H9 (cell line): ENCODE measurements around the gene ZFP91. TPM values are rescaled to one million over a fixed set of nuclear protein-coding genes. Genes with fewer than 3 reads are reported as not detected.

Source experiments
- DNase-seq: peaks from one replicate; pipeline ENCODE4 v3.0.0-alpha.2; 2017
- H2AFZ ChIP-seq: one replicate; pipeline ENCODE4 v1.6.1; 2013; ENCODE audit warnings: mild to moderate bottlenecking, low read length, control low read depth, moderate library complexity
- H2AK5ac ChIP-seq: 2 replicates; pipeline ENCODE4 v1.6.1; 2013; ENCODE audit warnings: low read length, control low read depth, mixed read lengths; ENCODE audit not compliant: insufficient read length
- H2BK120ac ChIP-seq: one replicate; pipeline ENCODE4 v1.6.1; 2013; ENCODE audit warnings: low read depth, mild to moderate bottlenecking, low read length, control low read depth, inconsistent platforms; ENCODE audit not compliant: poor library complexity, severe bottlenecking
- H2BK12ac ChIP-seq: 2 replicates; pipeline ENCODE4 v1.6.1; 2013; ENCODE audit warnings: low read length, control low read depth, mixed read lengths, low read depth; ENCODE audit not compliant: insufficient read length
- H2BK15ac ChIP-seq: 2 replicates; pipeline ENCODE4 v1.6.1; 2013; ENCODE audit warnings: low read depth, low read length, control low read depth
- H2BK20ac ChIP-seq: one replicate; pipeline ENCODE4 v1.6.1; 2013; ENCODE audit warnings: low read depth, mild to moderate bottlenecking, low read length, control low read depth, inconsistent platforms; ENCODE audit not compliant: poor library complexity, severe bottlenecking
- H2BK5ac ChIP-seq: 2 replicates; pipeline ENCODE4 v1.6.1; 2013; ENCODE audit warnings: low read length, control low read depth, mixed read lengths; ENCODE audit not compliant: insufficient read length
- H3K14ac ChIP-seq: 2 replicates; pipeline ENCODE4 v1.6.1; 2013; ENCODE audit warnings: low read length, control low read depth; ENCODE audit not compliant: insufficient read depth
- H3K18ac ChIP-seq: 2 replicates; pipeline ENCODE4 v1.6.1; 2013; ENCODE audit warnings: low read depth, mild to moderate bottlenecking, mixed read lengths, low read length, control low read depth; ENCODE audit not compliant: insufficient read length
- H3K23ac ChIP-seq: 2 replicates; pipeline ENCODE4 v1.6.1; 2013; ENCODE audit warnings: low read length, control low read depth, mixed read lengths, low read depth; ENCODE audit not compliant: insufficient read length
- H3K23me2 ChIP-seq: 2 replicates; pipeline ENCODE4 v1.6.1; 2013; ENCODE audit warnings: low read depth, mild to moderate bottlenecking, mixed read lengths, low read length, control low read depth; ENCODE audit not compliant: insufficient read length, poor library complexity, severe bottlenecking
- H3K27ac ChIP-seq: 2 replicates; pipeline ENCODE4 v1.5.1; 2013; ENCODE audit warnings: low read length, control low read depth, mixed read lengths, low read depth; ENCODE audit not compliant: insufficient read length
- H3K27me3 ChIP-seq: 2 replicates; pipeline ENCODE4 v1.6.1; 2013; ENCODE audit warnings: low read length, control low read depth, inconsistent platforms; ENCODE audit not compliant: insufficient read depth
- H3K4ac ChIP-seq: 2 replicates; pipeline ENCODE4 v1.6.1; 2013; ENCODE audit warnings: low read depth, mild to moderate bottlenecking, control low read depth, inconsistent platforms, low read length, moderate library complexity
- H3K4me1 ChIP-seq: 2 replicates; pipeline ENCODE4 v1.6.1; 2013; ENCODE audit warnings: low read length, control low read depth, inconsistent platforms; ENCODE audit not compliant: insufficient read depth
- H3K4me2 ChIP-seq: 2 replicates; pipeline ENCODE4 v1.6.1; 2013; ENCODE audit warnings: low read length, control low read depth, mixed read lengths; ENCODE audit not compliant: insufficient read length, insufficient read depth
- H3K56ac ChIP-seq: 2 replicates; pipeline ENCODE4 v1.6.1; 2013; ENCODE audit warnings: low read depth, mild to moderate bottlenecking, mixed read lengths, low read length, control low read depth; ENCODE audit not compliant: insufficient read length
- H3K79me1 ChIP-seq: 2 replicates; pipeline ENCODE4 v1.6.1; 2013; ENCODE audit warnings: low read depth, mild to moderate bottlenecking, moderate library complexity, low read length, control low read depth, inconsistent platforms; ENCODE audit not compliant: insufficient read depth, poor library complexity, severe bottlenecking
- H3K79me2 ChIP-seq: 2 replicates; pipeline ENCODE4 v1.6.1; 2013; ENCODE audit warnings: low read length, control low read depth, inconsistent platforms; ENCODE audit not compliant: insufficient read depth
- H3K9ac ChIP-seq: 2 replicates; pipeline ENCODE4 v1.6.1; 2013; ENCODE audit warnings: low read length, control low read depth, mixed read lengths; ENCODE audit not compliant: insufficient read length; ENCODE audit errors: extremely low read depth
- H3K9me3 ChIP-seq: one replicate; pipeline ENCODE4 v1.6.1; 2013; ENCODE audit warnings: low read depth, low read length, inconsistent platforms; ENCODE audit not compliant: control insufficient read depth
- H3T11ph ChIP-seq: one replicate; pipeline ENCODE4 v1.6.1; 2013; ENCODE audit warnings: mild to moderate bottlenecking, low read length, control low read depth, inconsistent platforms
- H4K20me1 ChIP-seq: one replicate; pipeline ENCODE4 v1.6.1; 2013; ENCODE audit not compliant: control insufficient read depth, insufficient read length, insufficient read depth
- H4K5ac ChIP-seq: 2 replicates; pipeline ENCODE4 v1.6.1; 2013; ENCODE audit warnings: low read depth, mild to moderate bottlenecking, mixed read lengths, low read length, control low read depth; ENCODE audit not compliant: insufficient read length
- H4K8ac ChIP-seq: replicated peaks from 2 replicates; pipeline ENCODE4 v1.6.1; 2013; ENCODE audit warnings: low read length, control low read depth, mixed read lengths, low read depth; ENCODE audit not compliant: insufficient read length
- H4K91ac ChIP-seq: 2 replicates; pipeline ENCODE4 v1.6.1; 2013; ENCODE audit warnings: low read depth, mild to moderate bottlenecking, moderate library complexity, mixed read lengths, low read length, control low read depth; ENCODE audit not compliant: insufficient read length
- H3K27ac Mint-ChIP-seq, 3 experiments: 2 replicates in 2 of 3; 3 replicates in 1 of 3; pipeline ENCODE4 v1.8.0; 2020 to 2021; ENCODE audit warnings: mixed read lengths in 3 of 3, mild to moderate bottlenecking in 1 of 3, moderate library complexity in 1 of 3
- H3K27me3 Mint-ChIP-seq: 2 replicates; pipeline ENCODE4 v1.8.0; 2021; ENCODE audit warnings: low read depth, mild to moderate bottlenecking, moderate library complexity, mixed read lengths
- H3K36me3 Mint-ChIP-seq, 3 experiments: 2 replicates in 2 of 3; 3 replicates in 1 of 3; pipeline ENCODE4 v1.8.0; 2020 to 2021; ENCODE audit warnings: low read depth in 3 of 3, mixed read lengths in 3 of 3; ENCODE audit not compliant: insufficient read depth in 1 of 3
- H3K4me1 Mint-ChIP-seq, 2 experiments: 2 replicates each; pipeline ENCODE4 v1.8.0; 2020; ENCODE audit warnings: mixed read lengths in 2 of 2
- H3K4me3 Mint-ChIP-seq, 2 experiments: 2 replicates in 1 of 2; 3 replicates in 1 of 2; pipeline ENCODE4 v1.8.0; 2020 to 2021; ENCODE audit warnings: mild to moderate bottlenecking in 2 of 2, mixed read lengths in 2 of 2, moderate library complexity in 1 of 2
- H3K9me3 Mint-ChIP-seq, 2 experiments: 2 replicates in 1 of 2; 3 replicates in 1 of 2; pipeline ENCODE4 v1.8.0; 2020; ENCODE audit warnings: mild to moderate bottlenecking in 2 of 2, mixed read lengths in 2 of 2, moderate library complexity in 1 of 2
- WGBS: extraction: QIAGEN DNeasy Blood & Tissue Kit; methylation state at CpG from one replicate; pipeline ENCODE4 v1.1.7; 2013; ENCODE audit warnings: missing lambda C conversion rate, low lambda C conversion rate, mixed read lengths; ENCODE audit not compliant: insufficient read length; ENCODE audit errors: extremely low coverage; 5-methylcytosine and 5-hydroxymethylcytosine counted together
- total RNA-seq: library from RNA; stranded (reverse); gene quantifications from 2 replicates; pipeline ENCODE4 v1.2.1, GENCODE V29; 2021
- TF ChIP-seq, protein P1 (sequence below): fragments of 200-600 bp; sonication (generic); conservative IDR thresholded peaks from 3 replicates; pipeline ENCODE4 v1.8.0; 2021; ENCODE audit warnings: antibody characterized with exemption, mild to moderate bottlenecking

ZFP91 gene
- total RNA-seq, 1 experiment from 2014 or later: 32.9 TPM

DNA sequence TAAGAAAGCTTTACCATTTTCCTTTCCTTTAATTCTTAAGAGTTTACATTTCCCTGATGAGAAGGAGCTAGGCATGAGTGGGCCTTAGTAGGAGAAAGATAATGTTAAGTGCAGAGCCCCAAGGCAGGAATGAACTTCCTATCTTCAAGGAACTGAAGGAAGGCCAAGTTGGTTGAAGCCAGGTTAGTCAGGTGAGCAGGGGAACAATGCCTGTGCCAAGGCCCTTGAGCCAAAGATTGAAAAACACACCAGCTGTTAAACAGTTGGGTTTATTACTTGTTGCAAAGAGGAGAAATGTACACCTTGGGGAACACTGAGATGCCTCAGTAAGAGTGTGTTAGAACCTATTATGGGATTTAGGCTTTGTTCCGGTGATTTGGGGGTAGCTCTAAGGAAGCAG is 53.6 kb downstream of the ZFP91 start:
- Histone ChIP-seq H4K20me1 (no peaks in the 10 kb centered on the region), H3K9ac (no peak overlapping the region), H3K56ac (no peak overlapping the region), H3K27ac (no peak overlapping the region), H3K79me1 (no peaks in the 10 kb centered on the region), H3K4me1 (peaks cover 11% of the 10 kb centered on the region; the same call in 1 of the 2 replicates), H3K79me2 (no peaks in the 10 kb centered on the region), H3K9me3 (no peaks in the 10 kb centered on the region), H2BK5ac (no peak overlapping the region), H3K4ac (no peak overlapping the region), H2AFZ (no peak overlapping the region), H2BK15ac (no peak overlapping the region), H3K27me3 (no peaks in the 10 kb centered on the region), H3K23ac (no peak overlapping the region), H3K14ac (no peak overlapping the region), H3K18ac (no peak overlapping the region), H4K91ac (no peak overlapping the region), H3T11ph (no peak overlapping the region), H2BK20ac (no peak overlapping the region), H2AK5ac (no peak overlapping the region), H3K23me2 (no peaks in the 10 kb centered on the region), H2BK12ac (no peak overlapping the region), H4K5ac (no peak overlapping the region), H3K4me2 (no peak overlapping the region), H4K8ac (no peak overlapping the region), H2BK120ac (no peak overlapping the region)
- Mint-ChIP-seq H3K27me3 (no peaks in the 10 kb centered on the region), H3K27ac (0 out of 7 replicates have a peak overlapping the region, but pooled peaks of 1 of the 3 experiments have one; percentile 6), H3K4me3 (no peak overlapping the region; a peak in 1 of 5 replicates), H3K36me3 (no peaks in the 10 kb centered on the region), H3K4me1 (peaks cover 0 to 2% of the 10 kb centered on the region in 2 experiments; a peak in 1 of 4 replicates), H3K9me3 (no peaks in the 10 kb centered on the region; a peak in 1 of 5 replicates)
- TF ChIP-seq, protein P1, sequence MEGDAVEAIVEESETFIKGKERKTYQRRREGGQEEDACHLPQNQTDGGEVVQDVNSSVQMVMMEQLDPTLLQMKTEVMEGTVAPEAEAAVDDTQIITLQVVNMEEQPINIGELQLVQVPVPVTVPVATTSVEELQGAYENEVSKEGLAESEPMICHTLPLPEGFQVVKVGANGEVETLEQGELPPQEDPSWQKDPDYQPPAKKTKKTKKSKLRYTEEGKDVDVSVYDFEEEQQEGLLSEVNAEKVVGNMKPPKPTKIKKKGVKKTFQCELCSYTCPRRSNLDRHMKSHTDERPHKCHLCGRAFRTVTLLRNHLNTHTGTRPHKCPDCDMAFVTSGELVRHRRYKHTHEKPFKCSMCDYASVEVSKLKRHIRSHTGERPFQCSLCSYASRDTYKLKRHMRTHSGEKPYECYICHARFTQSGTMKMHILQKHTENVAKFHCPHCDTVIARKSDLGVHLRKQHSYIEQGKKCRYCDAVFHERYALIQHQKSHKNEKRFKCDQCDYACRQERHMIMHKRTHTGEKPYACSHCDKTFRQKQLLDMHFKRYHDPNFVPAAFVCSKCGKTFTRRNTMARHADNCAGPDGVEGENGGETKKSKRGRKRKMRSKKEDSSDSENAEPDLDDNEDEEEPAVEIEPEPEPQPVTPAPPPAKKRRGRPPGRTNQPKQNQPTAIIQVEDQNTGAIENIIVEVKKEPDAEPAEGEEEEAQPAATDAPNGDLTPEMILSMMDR: no peak
- DNase-seq: no peak
- WGBS: no CpG with 5 or more reads among the region's 1 CpG
